Stimulated activated naive CD8-positive, alpha-beta T cell treated with anti-CD3 and anti-CD28 coated beads, Interleukin-15, Interleukin-2, amounts not matched to agents 100 ng/mL and 50 ng/mL, for 24 hours (primary cell): ENCODE data around the gene MAML3.
"Not testable (repeated sequence)": the region's sequence is repeated elsewhere in the genome, so short reads cannot be mapped to it uniquely, and the experiment has no call there.

Experiments used
- H3K27ac Mint-ChIP-seq: one replicate; pipeline ENCODE4 v1.8.0; 2021; ENCODE audit warnings: mild to moderate bottlenecking, mixed read lengths
- H3K27me3 Mint-ChIP-seq: one replicate; pipeline ENCODE4 v1.8.0; 2021; ENCODE audit warnings: mixed read lengths
- H3K36me3 Mint-ChIP-seq: one replicate; pipeline ENCODE4 v1.8.0; 2021; ENCODE audit warnings: low read depth, mixed read lengths
- H3K4me1 Mint-ChIP-seq: one replicate; pipeline ENCODE4 v1.8.0; 2021; ENCODE audit warnings: low read depth, mixed read lengths
- H3K4me3 Mint-ChIP-seq: one replicate; pipeline ENCODE4 v1.8.0; 2021; ENCODE audit warnings: mild to moderate bottlenecking, mixed read lengths
- H3K9me3 Mint-ChIP-seq: one replicate; pipeline ENCODE4 v1.8.0; 2021; ENCODE audit warnings: mixed read lengths

MAML3 gene

DNA sequence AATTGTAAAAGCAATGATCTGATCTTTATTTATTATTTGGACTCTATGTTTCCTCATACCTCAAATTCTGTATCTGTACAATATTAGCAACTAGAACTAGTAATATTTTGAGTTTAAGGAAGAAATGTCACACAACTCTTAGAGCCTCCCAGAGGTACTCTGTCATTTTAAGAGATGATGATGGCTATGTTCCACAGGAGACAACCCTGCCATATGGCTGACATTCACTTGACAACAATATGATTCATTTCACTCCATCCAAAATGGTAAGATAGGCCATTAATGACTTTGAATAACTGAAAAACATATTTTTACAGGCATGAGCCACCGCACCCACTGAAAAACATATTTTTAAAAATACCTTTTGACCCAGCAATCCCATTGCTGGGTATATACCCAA lies 190.3 kb downstream of the MAML3 start:
- Mint-ChIP-seq H3K36me3 (no peaks in the 10 kb centered on the region), H3K27ac (no peak overlapping the region), H3K4me1 (peaks cover 5% of the 10 kb centered on the region), H3K4me3 (no peak overlapping the region), H3K27me3 (peaks cover 18% of the 10 kb centered on the region), H3K9me3 (no peaks in the 10 kb centered on the region)

GRCh38 chr4:139962130-139962684 lies 191.8 kb downstream of the MAML3 start:
- Mint-ChIP-seq H3K36me3 (no peaks in the 10 kb centered on the region), H3K9me3 (no peaks in the 10 kb centered on the region), H3K27me3 (peaks cover 18% of the 10 kb centered on the region), H3K4me1 (peaks cover 5% of the 10 kb centered on the region), H3K27ac (no peak overlapping the region), H3K4me3 (no peak overlapping the region)

DNA sequence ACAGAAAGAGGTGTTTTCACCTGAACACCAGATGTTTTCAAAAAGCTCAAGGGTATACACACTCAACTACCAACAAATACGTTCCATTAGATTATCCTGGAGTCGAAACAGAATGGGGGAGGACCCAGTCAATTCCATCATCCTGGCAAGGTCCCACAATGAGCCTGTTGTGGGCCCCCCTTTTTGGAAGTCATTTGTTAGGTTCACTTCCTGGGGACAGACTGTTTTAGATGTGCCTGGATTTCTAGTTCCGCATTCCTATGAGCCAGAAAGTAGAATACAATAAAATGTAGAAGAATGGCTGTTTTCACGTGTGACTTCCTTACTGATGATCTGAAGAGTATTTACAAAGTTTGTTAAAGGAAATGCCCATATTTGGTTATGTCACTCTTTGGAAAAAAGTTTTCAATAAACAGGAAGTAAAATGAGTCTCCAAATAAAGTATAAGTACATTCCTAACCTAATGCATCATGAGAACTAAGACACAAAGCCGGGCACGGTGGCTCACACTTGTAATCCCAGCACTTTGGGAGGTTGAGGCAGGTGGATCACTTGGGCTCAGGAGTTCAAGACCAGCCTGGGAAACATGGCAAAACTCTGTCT lies 192.5 kb downstream of the MAML3 start:
- Mint-ChIP-seq H3K27ac (no peak overlapping the region), H3K4me1 (peaks cover 5% of the 10 kb centered on the region), H3K4me3 (no peak overlapping the region), H3K9me3 (no peaks in the 10 kb centered on the region), H3K36me3 (no peaks in the 10 kb centered on the region), H3K27me3 (peaks cover 14% of the 10 kb centered on the region)

GRCh38 chr4:139959396-139959795 lies 194.6 kb downstream of the MAML3 start:
- no peaks in the 10 kb centered on the region for H3K36me3 Mint-ChIP-seq
- peaks cover 2% of the 10 kb centered on the region for H3K4me1 Mint-ChIP-seq
- H3K27ac Mint-ChIP-seq = no peak overlapping the region
- no peaks in the 10 kb centered on the region for H3K9me3 Mint-ChIP-seq
- no peak overlapping the region for H3K4me3 Mint-ChIP-seq
- H3K27me3 Mint-ChIP-seq = peaks cover 12% of the 10 kb centered on the region

DNA sequence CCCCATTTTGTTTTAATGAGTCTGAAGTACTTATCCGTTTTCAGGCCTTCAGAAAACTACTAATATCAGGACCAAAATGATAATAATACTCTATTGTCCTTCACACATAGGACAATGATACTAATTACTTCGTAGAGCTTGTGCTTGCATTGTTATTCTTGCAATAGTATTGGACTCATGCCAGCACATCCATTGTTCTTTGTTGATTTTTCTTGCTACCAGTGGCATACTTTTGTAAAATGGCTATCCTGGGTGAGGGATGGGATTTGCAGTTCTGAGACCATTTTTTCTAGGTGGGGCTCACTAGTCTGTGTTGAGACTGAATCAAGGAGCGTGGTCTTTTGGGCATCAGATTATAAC lies 195.3 kb downstream of the MAML3 start:
- Mint-ChIP-seq H3K36me3 (no peaks in the 10 kb centered on the region), H3K4me3 (no peak overlapping the region), H3K9me3 (no peaks in the 10 kb centered on the region), H3K27me3 (peaks cover 11% of the 10 kb centered on the region), H3K27ac (no peak overlapping the region), H3K4me1 (no peaks in the 10 kb centered on the region)

DNA sequence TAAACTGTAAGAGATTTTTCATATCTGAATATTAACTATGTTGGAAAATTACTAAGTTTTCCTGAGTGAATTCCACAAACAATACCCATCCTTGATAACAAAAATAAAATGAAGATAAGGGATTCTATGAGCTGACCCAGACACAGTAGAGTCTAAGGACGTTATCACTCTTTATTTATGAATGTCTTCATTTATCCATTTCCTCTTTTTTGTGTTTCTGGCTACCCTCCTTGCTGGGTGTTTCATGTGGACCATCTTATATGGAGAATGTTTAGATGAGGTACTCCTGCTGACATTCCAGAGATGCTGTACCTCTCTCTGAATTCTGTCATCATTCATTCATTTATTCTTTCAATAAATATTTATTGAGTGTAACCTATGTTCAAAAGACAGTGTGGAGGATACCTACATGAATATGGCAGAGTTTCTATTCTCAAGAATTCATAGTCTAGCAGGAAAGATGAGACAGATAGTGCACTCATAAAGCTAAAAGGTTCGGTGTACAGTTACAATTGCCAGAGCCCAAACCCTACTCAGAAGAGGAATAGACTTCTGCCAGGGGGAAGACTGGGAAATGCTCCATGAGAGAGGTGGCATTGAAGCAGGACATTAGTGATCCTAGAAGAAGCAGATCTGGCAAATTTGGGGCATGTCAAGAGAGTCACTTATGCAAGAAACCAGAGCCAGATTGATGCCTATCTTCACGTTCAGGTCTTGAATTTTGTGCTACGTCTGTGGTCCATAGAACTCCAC lies 195.8 kb downstream of the MAML3 start:
- no peak overlapping the region for H3K27ac Mint-ChIP-seq
- no peak overlapping the region for H3K4me3 Mint-ChIP-seq
- peaks cover under 1% of the 10 kb centered on the region for H3K4me1 Mint-ChIP-seq

GRCh38 chr4:139957065-139957464 lies 196.9 kb downstream of the MAML3 start:
- Mint-ChIP-seq H3K27me3 (peaks cover 11% of the 10 kb centered on the region), H3K27ac (no peak overlapping the region), H3K36me3 (no peaks in the 10 kb centered on the region), H3K9me3 (no peaks in the 10 kb centered on the region), H3K4me1 (peaks cover 4% of the 10 kb centered on the region), H3K4me3 (no peak overlapping the region)

More for the DNA sequence above, 195.8 kb downstream of the MAML3 start:
- peaks cover 11% of the 10 kb centered on the region for H3K27me3 Mint-ChIP-seq
- no peaks in the 10 kb centered on the region for H3K36me3 Mint-ChIP-seq
- no peaks in the 10 kb centered on the region for H3K9me3 Mint-ChIP-seq

- H3K27ac Mint-ChIP-seq = no peak overlapping the region
- H3K36me3 Mint-ChIP-seq = no peaks in the 10 kb centered on the region
- H3K9me3 Mint-ChIP-seq = no peaks in the 10 kb centered on the region
- peaks cover 10% of the 10 kb centered on the region for H3K27me3 Mint-ChIP-seq
- peaks cover 6% of the 10 kb centered on the region for H3K4me1 Mint-ChIP-seq
- no peak overlapping the region for H3K4me3 Mint-ChIP-seq
These were observed 197.4 kb downstream of the MAML3 start for GRCh38 chr4:139956507-139957017.

GRCh38 chr4:139955600-139955999 lies 198.4 kb downstream of the MAML3 start:
- H3K9me3 Mint-ChIP-seq = no peaks in the 10 kb centered on the region
- H3K4me3 Mint-ChIP-seq = no peak overlapping the region
- peaks cover 16% of the 10 kb centered on the region for H3K4me1 Mint-ChIP-seq
- peaks cover 7% of the 10 kb centered on the region for H3K27me3 Mint-ChIP-seq
- no peak overlapping the region for H3K27ac Mint-ChIP-seq
- no peaks in the 10 kb centered on the region for H3K36me3 Mint-ChIP-seq

- H3K4me1 Mint-ChIP-seq = peaks cover 26% of the 10 kb centered on the region
- peaks cover 10% of the 10 kb centered on the region for H3K27me3 Mint-ChIP-seq
- H3K9me3 Mint-ChIP-seq = no peaks in the 10 kb centered on the region
- no peak overlapping the region for H3K27ac Mint-ChIP-seq
- no peak overlapping the region for H3K4me3 Mint-ChIP-seq
- peaks cover 4% of the 10 kb centered on the region for H3K36me3 Mint-ChIP-seq
These were observed 199.5 kb downstream of the MAML3 start for GRCh38 chr4:139954512-139954911.

DNA sequence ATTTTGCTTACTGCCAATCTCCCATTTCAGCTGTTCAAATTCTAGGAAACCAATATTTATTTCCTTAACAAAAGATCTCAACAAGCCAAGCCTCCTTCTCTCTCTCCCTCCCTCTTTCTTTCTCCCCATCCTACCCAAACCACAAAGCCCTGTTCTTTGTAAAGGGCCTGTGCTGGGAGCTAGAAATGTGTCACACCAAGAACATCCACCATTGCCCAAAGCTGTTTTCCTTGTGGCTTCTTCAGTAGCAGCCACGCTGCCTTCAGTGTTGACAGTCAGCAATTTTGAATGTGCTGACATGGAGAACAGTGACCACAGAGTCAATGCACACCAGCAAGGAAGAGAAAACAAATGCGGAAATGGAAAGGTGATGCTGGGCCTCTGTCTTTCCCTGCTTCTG lies 203.0 kb downstream of the MAML3 start:
- H3K9me3 Mint-ChIP-seq = no peaks in the 10 kb centered on the region
- H3K4me1 Mint-ChIP-seq = peaks cover 44% of the 10 kb centered on the region
- peak overlapping the region; percentile 50 for H3K4me3 Mint-ChIP-seq
- peaks cover 4% of the 10 kb centered on the region for H3K36me3 Mint-ChIP-seq
- H3K27ac Mint-ChIP-seq = peak overlapping the region; percentile 78
- peaks cover 7% of the 10 kb centered on the region for H3K27me3 Mint-ChIP-seq

DNA sequence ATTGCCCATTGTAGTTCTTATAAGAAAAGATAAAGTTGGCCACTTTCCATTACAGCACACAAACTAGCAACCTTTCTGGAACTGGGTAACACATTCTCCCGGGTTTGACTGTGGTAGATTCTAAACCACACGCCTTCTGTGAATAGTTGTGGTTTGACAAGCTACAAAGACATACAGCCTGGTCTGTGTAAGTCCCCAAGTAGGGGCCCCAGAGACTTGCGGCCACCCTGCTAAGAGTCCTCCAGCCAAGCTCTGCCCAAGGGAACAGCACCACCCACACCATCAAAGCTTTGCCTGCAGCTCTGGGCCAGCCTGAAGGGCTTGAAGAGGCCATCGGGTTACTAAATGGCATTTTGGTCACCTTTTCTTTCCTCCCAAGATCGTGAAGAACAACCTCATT lies 203.4 kb downstream of the MAML3 start:
- peak overlapping the region; percentile 78 for H3K27ac Mint-ChIP-seq
- H3K4me3 Mint-ChIP-seq = peak overlapping the region; percentile 50

DNA sequence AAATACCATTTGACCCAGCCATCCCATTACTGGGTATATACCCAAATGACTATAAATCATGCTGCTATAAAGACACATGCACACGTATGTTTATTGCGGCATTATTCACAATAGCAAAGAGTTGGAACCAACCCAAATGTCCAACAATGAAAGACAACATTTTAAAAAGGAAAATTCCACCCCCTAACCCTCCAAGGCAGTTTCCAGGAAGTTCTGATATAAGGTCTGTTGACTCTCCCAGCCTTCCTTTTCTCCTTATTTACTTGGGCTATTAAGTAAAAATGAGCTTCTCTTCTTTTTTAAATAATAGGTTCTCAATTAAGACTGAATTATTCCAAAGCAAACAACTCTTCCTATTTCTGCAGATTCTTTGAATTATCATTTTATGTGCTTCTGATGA lies 209.1 kb downstream of the MAML3 start:
- H3K27ac Mint-ChIP-seq, H3K9me3 Mint-ChIP-seq, H3K27me3 Mint-ChIP-seq, H3K36me3 Mint-ChIP-seq, H3K4me3 Mint-ChIP-seq: not testable (repeated sequence)
- peaks cover 22% of the 10 kb centered on the region for H3K4me1 Mint-ChIP-seq

More for the DNA sequence above, 203.4 kb downstream of the MAML3 start:
- Mint-ChIP-seq H3K9me3 (no peaks in the 10 kb centered on the region), H3K36me3 (peaks cover 4% of the 10 kb centered on the region), H3K4me1 (peaks cover 44% of the 10 kb centered on the region), H3K27me3 (peaks cover 7% of the 10 kb centered on the region)

GRCh38 chr4:139943277-139943676 lies 210.7 kb downstream of the MAML3 start:
- H3K9me3 Mint-ChIP-seq = no peaks in the 10 kb centered on the region
- H3K4me3 Mint-ChIP-seq = no peak overlapping the region

GRCh38 chr4:139942241-139942640 lies 211.7 kb downstream of the MAML3 start:
- H3K4me3 Mint-ChIP-seq = no peak overlapping the region
- no peaks in the 10 kb centered on the region for H3K36me3 Mint-ChIP-seq
- H3K27ac Mint-ChIP-seq = no peak overlapping the region
- no peaks in the 10 kb centered on the region for H3K9me3 Mint-ChIP-seq
- H3K4me1 Mint-ChIP-seq = peaks cover 7% of the 10 kb centered on the region
- no peaks in the 10 kb centered on the region for H3K27me3 Mint-ChIP-seq

More at GRCh38 chr4:139943277-139943676, 210.7 kb downstream of the MAML3 start:
- Mint-ChIP-seq H3K27ac (no peak overlapping the region), H3K27me3 (no peaks in the 10 kb centered on the region), H3K36me3 (no peaks in the 10 kb centered on the region), H3K4me1 (peaks cover 9% of the 10 kb centered on the region)
